ENCODE measurements around the gene CUBN.

CUBN gene

DNA sequence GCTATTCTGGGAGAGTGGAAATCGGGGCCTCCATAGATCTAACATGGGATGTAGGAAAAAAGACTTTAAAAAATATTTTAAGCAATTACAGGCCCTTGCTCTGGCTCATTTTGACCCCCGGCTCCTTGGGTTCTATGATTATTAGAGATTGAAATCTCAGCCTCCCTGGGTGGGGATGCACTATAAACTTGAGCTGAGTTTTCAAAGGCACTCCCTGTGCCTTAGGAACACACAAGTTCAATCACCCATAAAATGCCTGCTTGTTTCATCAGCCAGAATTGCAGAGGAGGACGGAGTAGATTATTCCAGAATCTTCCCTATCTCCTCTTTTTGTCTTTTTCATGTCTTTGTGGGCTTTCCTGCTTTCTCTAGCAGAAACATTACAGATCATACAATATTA is 145.4 kb downstream of the CUBN start:
- DNase-seq, result no peak
- WGBS (ENCODE audit: extremely low coverage, insufficient coverage, low lambda C conversion rate), result no CpG with 5 or more reads among the region's 3 CpGs
- no peaks in the 10 kb centered on the region for H3K79me1 ChIP-seq (ENCODE audit: low read length)
- H3K23ac ChIP-seq (ENCODE audit: low read length), result no peak overlapping the region
- H3K4me2 ChIP-seq (ENCODE audit: low read length), result no peak overlapping the region
- no peaks in the 10 kb centered on the region for H3K36me3 ChIP-seq (ENCODE audit: control insufficient read depth, insufficient read depth, low read length)
- H4K5ac ChIP-seq (ENCODE audit: low read length), result no peak overlapping the region
- no peak overlapping the region for H3K4me3 ChIP-seq (ENCODE audit: low read length)
- H3K4ac ChIP-seq (ENCODE audit: low read depth, low read length), result no peak overlapping the region
- H2AK5ac ChIP-seq (ENCODE audit: low read length), result no peak overlapping the region
- no peak overlapping the region for H4K8ac ChIP-seq (ENCODE audit: low read depth, low read length)
- no peaks in the 10 kb centered on the region for H3K27me3 ChIP-seq (ENCODE audit: insufficient read depth, low read length, poor library complexity)
- no peak overlapping the region for H2BK15ac ChIP-seq (replicated peaks; ENCODE audit: low read depth)
- H3K27ac ChIP-seq (ENCODE audit: low read depth, low read length), result no peak overlapping the region
- peaks cover 1% of the 10 kb centered on the region for H3K4me1 ChIP-seq (ENCODE audit: control insufficient read depth, low read depth, low read length)
- H3K18ac ChIP-seq (ENCODE audit: low read length), result no peak overlapping the region
- H3K79me2 ChIP-seq (ENCODE audit: control insufficient read depth, insufficient read depth, low read length), result no peaks in the 10 kb centered on the region
- no peak overlapping the region for H2BK5ac ChIP-seq (ENCODE audit: low read length)
- H3K9ac ChIP-seq (ENCODE audit: low read length), result no peak overlapping the region
- H3K56ac ChIP-seq (ENCODE audit: low read length), result no peak overlapping the region
- H2BK120ac ChIP-seq (ENCODE audit: low read depth, low read length), result no peak overlapping the region

DNA sequence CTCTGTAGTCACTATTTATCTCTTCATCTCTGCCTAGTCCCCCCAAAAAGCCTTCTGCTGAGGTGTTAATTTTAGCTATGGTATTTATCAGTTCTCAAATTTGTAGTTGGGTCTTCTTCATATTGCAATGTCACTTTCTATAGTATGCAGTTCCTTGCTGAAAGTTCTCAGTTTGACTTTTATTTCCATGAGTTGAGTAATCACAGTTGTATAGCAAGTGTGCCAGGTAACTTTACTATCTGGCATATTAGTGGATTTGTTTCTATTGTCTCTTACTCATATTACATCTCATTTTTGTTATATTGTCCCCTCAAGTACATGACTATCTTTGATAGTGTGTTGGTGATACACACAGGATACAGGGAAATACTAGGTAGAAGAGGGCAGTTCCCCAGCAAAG is 152.8 kb downstream of the CUBN start:
- H3K27ac ChIP-seq (ENCODE audit: low read depth, low read length), result no peak overlapping the region
- H3K4me3 ChIP-seq (ENCODE audit: low read length), result no peak overlapping the region
- no peaks in the 10 kb centered on the region for H3K79me2 ChIP-seq (ENCODE audit: control insufficient read depth, insufficient read depth, low read length)
- no peak overlapping the region for H3K4ac ChIP-seq (ENCODE audit: low read depth, low read length)
- no peaks in the 10 kb centered on the region for H3K4me1 ChIP-seq (ENCODE audit: control insufficient read depth, low read depth, low read length)
- no peak overlapping the region for H2BK5ac ChIP-seq (ENCODE audit: low read length)
- H3K36me3 ChIP-seq (ENCODE audit: control insufficient read depth, insufficient read depth, low read length), result no peaks in the 10 kb centered on the region
- no peak overlapping the region for H3K23ac ChIP-seq (ENCODE audit: low read length)
- H2BK15ac ChIP-seq (replicated peaks; ENCODE audit: low read depth), result no peak overlapping the region
- DNase-seq, result no peak
- no peak overlapping the region for H4K5ac ChIP-seq (ENCODE audit: low read length)
- no peak overlapping the region for H3K18ac ChIP-seq (ENCODE audit: low read length)
- H3K27me3 ChIP-seq (ENCODE audit: insufficient read depth, low read length, poor library complexity), result no peaks in the 10 kb centered on the region
- no peak overlapping the region for H3K9ac ChIP-seq (ENCODE audit: low read length)
- H2AK5ac ChIP-seq (ENCODE audit: low read length), result no peak overlapping the region
- H3K56ac ChIP-seq (ENCODE audit: low read length), result no peak overlapping the region
- H4K8ac ChIP-seq (ENCODE audit: low read depth, low read length), result no peak overlapping the region
- H3K79me1 ChIP-seq (ENCODE audit: low read length), result no peaks in the 10 kb centered on the region
- H2BK120ac ChIP-seq (ENCODE audit: low read depth, low read length), result no peak overlapping the region
- no peak overlapping the region for H3K4me2 ChIP-seq (ENCODE audit: low read length)

DNA sequence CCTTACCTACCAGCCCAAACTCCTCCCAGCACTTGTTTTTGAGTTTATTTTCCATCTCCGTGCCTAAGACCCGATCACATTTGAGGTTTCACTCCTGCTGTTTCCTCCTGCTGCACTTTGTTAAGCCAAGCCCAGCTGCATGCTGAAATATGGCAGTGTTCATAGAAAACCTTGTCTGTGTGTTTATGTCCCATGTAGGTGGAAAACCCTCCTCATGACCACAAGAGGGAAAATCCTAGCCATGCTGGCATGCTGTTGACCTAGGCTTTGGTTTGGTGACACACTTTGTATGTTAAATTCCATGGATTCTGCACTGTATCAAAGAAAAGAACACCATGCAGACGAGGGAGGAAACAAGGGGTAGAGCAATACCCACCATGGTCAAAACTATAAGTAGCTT is 154.4 kb downstream of the CUBN start:
- no peak overlapping the region for H3K23ac ChIP-seq (ENCODE audit: low read length)
- no peaks in the 10 kb centered on the region for H3K36me3 ChIP-seq (ENCODE audit: control insufficient read depth, insufficient read depth, low read length)
- no peak overlapping the region for H3K4me3 ChIP-seq (ENCODE audit: low read length)
- H3K4me1 ChIP-seq (ENCODE audit: control insufficient read depth, low read depth, low read length), result no peaks in the 10 kb centered on the region
- H2BK5ac ChIP-seq (ENCODE audit: low read length), result no peak overlapping the region
- no peaks in the 10 kb centered on the region for H3K27me3 ChIP-seq (ENCODE audit: insufficient read depth, low read length, poor library complexity)
- H2AK5ac ChIP-seq (ENCODE audit: low read length), result no peak overlapping the region
- no peak overlapping the region for H2BK120ac ChIP-seq (ENCODE audit: low read depth, low read length)
- no peak overlapping the region for H3K18ac ChIP-seq (ENCODE audit: low read length)
- no peak overlapping the region for H3K4me2 ChIP-seq (ENCODE audit: low read length)
- H3K56ac ChIP-seq (ENCODE audit: low read length), result no peak overlapping the region
- no peak overlapping the region for H4K5ac ChIP-seq (ENCODE audit: low read length)
- WGBS (ENCODE audit: extremely low coverage, insufficient coverage, low lambda C conversion rate), result no CpG with 5 or more reads among the region's 3 CpGs
- DNase-seq, result no peak
- no peak overlapping the region for H4K8ac ChIP-seq (ENCODE audit: low read depth, low read length)
- no peak overlapping the region for H3K4ac ChIP-seq (ENCODE audit: low read depth, low read length)
- no peak overlapping the region for H3K9ac ChIP-seq (ENCODE audit: low read length)
- H3K27ac ChIP-seq (ENCODE audit: low read depth, low read length), result no peak overlapping the region
- H2BK15ac ChIP-seq (replicated peaks; ENCODE audit: low read depth), result no peak overlapping the region
- H3K79me2 ChIP-seq (ENCODE audit: control insufficient read depth, insufficient read depth, low read length), result no peaks in the 10 kb centered on the region
- H3K79me1 ChIP-seq (ENCODE audit: low read length), result no peaks in the 10 kb centered on the region

DNA sequence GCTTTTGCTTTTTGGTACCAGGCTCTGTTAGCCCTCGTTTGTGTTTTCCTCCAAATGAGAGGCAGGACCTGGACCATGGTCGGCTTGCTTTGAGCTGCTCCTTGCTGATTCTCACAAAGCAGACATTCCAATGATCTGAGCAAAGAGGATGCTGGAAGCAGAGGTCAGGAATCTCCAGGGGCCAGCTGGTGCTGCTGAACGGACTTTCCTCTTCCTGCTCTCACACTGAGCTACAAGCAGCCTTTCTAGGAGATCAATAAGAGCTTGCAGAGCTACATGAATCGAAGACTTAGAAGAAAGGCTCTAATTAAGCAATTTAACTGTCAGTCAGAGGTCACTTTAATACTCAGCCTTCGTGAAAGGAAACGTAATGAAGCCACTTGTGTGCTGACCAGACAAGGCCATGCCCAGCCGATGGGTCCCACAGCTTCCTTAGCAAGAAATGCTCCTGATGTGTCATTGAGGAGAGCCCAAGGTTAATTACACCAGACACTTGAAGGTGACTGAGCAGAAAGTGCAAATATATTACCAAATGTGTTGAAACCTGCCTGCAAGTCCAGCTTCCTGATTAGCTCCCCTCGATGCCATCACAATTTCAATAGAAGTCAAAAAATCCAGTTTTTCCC is 161.1 kb downstream of the CUBN start:
- Histone ChIP-seq H3K79me1 (ENCODE audit: low read length) (no peaks in the 10 kb centered on the region), H3K79me2 (ENCODE audit: control insufficient read depth, insufficient read depth, low read length) (no peaks in the 10 kb centered on the region), H3K36me3 (ENCODE audit: control insufficient read depth, insufficient read depth, low read length) (no peaks in the 10 kb centered on the region), H3K4me2 (ENCODE audit: low read length) (no peak overlapping the region), H4K8ac (ENCODE audit: low read depth, low read length) (no peak overlapping the region), H3K4me3 (ENCODE audit: low read length) (no peak overlapping the region), H3K4me1 (ENCODE audit: control insufficient read depth, low read depth, low read length) (no peaks in the 10 kb centered on the region), H2BK5ac (ENCODE audit: low read length) (no peak overlapping the region), H3K23ac (ENCODE audit: low read length) (no peak overlapping the region), H3K56ac (ENCODE audit: low read length) (no peak overlapping the region), H3K27ac (ENCODE audit: low read depth, low read length) (no peak overlapping the region), H4K5ac (ENCODE audit: low read length) (no peak overlapping the region), H2AK5ac (ENCODE audit: low read length) (no peak overlapping the region), H3K4ac (ENCODE audit: low read depth, low read length) (no peak overlapping the region), H3K18ac (ENCODE audit: low read length) (no peak overlapping the region), H2BK15ac (replicated peaks; ENCODE audit: low read depth) (no peak overlapping the region), H2BK120ac (ENCODE audit: low read depth, low read length) (no peak overlapping the region), H3K9ac (ENCODE audit: low read length) (no peak overlapping the region), H3K27me3 (ENCODE audit: insufficient read depth, low read length, poor library complexity) (no peaks in the 10 kb centered on the region)
- DNase-seq, result peak; percentile 91
- WGBS (ENCODE audit: extremely low coverage, insufficient coverage, low lambda C conversion rate), result no CpG with 5 or more reads among the region's 8 CpGs

DNA sequence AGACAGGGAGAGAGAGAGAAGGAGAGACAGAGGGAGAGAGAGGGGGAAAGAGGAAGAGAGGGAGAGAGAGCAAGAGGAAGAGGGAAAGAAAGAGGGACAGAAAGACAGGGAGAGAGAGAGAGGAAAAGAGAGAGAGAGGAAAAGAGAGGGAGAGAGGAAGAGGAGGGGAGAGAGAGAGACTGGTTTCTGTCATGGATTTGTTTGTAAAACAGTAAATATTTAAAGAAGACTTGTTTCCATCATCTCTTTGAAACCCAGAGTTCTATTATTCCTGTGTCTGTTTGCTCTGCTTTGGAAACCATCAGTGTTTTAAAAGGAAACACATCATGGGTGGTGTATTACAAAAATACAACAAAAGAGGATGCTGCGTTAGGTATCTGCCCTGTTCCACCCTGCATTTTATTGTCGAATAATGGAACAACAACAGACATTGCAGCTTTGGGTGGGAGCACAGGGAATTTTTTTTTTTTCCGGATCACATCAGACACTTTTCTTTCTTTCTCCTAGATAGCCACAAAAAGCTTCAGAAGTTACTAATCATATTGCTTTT is 161.7 kb downstream of the CUBN start:
- WGBS (ENCODE audit: extremely low coverage, insufficient coverage, low lambda C conversion rate), result no CpG with 5 or more reads among the region's 3 CpGs
- H3K79me1 ChIP-seq (ENCODE audit: low read length), result no peaks in the 10 kb centered on the region
- no peak for DNase-seq
- H3K4me1 ChIP-seq (ENCODE audit: control insufficient read depth, low read depth, low read length), result no peaks in the 10 kb centered on the region
- no peak overlapping the region for H3K9ac ChIP-seq (ENCODE audit: low read length)
- H3K23ac ChIP-seq (ENCODE audit: low read length), result no peak overlapping the region
- H3K27ac ChIP-seq (ENCODE audit: low read depth, low read length), result no peak overlapping the region
- H2BK120ac ChIP-seq (ENCODE audit: low read depth, low read length), result no peak overlapping the region
- H4K8ac ChIP-seq (ENCODE audit: low read depth, low read length), result no peak overlapping the region
- H3K4me2 ChIP-seq (ENCODE audit: low read length), result no peak overlapping the region
- no peak overlapping the region for H2BK15ac ChIP-seq (replicated peaks; ENCODE audit: low read depth)
- H3K27me3 ChIP-seq (ENCODE audit: insufficient read depth, low read length, poor library complexity), result no peaks in the 10 kb centered on the region
- H3K4me3 ChIP-seq (ENCODE audit: low read length), result no peak overlapping the region
- H4K5ac ChIP-seq (ENCODE audit: low read length), result no peak overlapping the region
- H3K4ac ChIP-seq (ENCODE audit: low read depth, low read length), result no peak overlapping the region
- H3K79me2 ChIP-seq (ENCODE audit: control insufficient read depth, insufficient read depth, low read length), result no peaks in the 10 kb centered on the region
- no peaks in the 10 kb centered on the region for H3K36me3 ChIP-seq (ENCODE audit: control insufficient read depth, insufficient read depth, low read length)
- no peak overlapping the region for H2AK5ac ChIP-seq (ENCODE audit: low read length)
- peak overlapping the region; percentile 15 for H3K56ac ChIP-seq (ENCODE audit: low read length)
- no peak overlapping the region for H2BK5ac ChIP-seq (ENCODE audit: low read length)
- no peak overlapping the region for H3K18ac ChIP-seq (ENCODE audit: low read length)
